ENCODE measurements around the gene SEPTIN3. TPM values are rescaled to one million over a fixed set of nuclear protein-coding genes. Genes with fewer than 3 reads are reported as not detected.

SEPTIN3 gene
- total and polyA plus RNA-seq, 3 donors from 2014 or later, result 1.6 to 2.4 (median 2.2) TPM

Other genes starting within 250 kb of the SEPTIN3 start
- 10 to 100 TPM; 12.8 to 20.8 TPM for gene CCDC134, start 168.8 kb upstream of the SEPTIN3 start, total RNA-seq
- gene CCDC134, start 168.8 kb upstream of the SEPTIN3 start, polyA plus RNA-seq (ENCODE audit: insufficient read depth, low read depth, low replicate concordance), result 15.6 TPM
- 100 to 1,000 TPM in 1 of 2 donors, 10 to 100 TPM in 1; 79.8 to 119 TPM for gene SREBF2, start 136.3 kb upstream of the SEPTIN3 start, total RNA-seq
- gene SREBF2, start 136.3 kb upstream of the SEPTIN3 start, polyA plus RNA-seq (ENCODE audit: insufficient read depth, low read depth, low replicate concordance), result 59.7 TPM
- 1 to 10 TPM; 1.3 to 1.4 TPM for gene SHISA8, start 54.4 kb upstream of the SEPTIN3 start, total RNA-seq
- gene SHISA8, start 54.4 kb upstream of the SEPTIN3 start, polyA plus RNA-seq (ENCODE audit: insufficient read depth, low read depth, low replicate concordance), result not detected
- gene TNFRSF13C, start 42.6 kb upstream of the SEPTIN3 start, total RNA-seq, result 1 to 10 TPM in 1 of 2 donors, under 1 TPM in 1; 0.56 to 1.9 TPM
- gene TNFRSF13C, start 42.6 kb upstream of the SEPTIN3 start, polyA plus RNA-seq (ENCODE audit: insufficient read depth, low read depth, low replicate concordance), result 0.69 TPM
- gene CENPM, start 22.3 kb upstream of the SEPTIN3 start, total RNA-seq, result 10 to 100 TPM; 15.5 to 28.2 TPM
- gene CENPM, start 22.3 kb upstream of the SEPTIN3 start, polyA plus RNA-seq (ENCODE audit: insufficient read depth, low read depth, low replicate concordance), result 15.7 TPM
- 10 to 100 TPM; 31.8 to 90.8 TPM for gene WBP2NL, start 29.3 kb downstream of the SEPTIN3 start, total RNA-seq
- gene WBP2NL, start 29.3 kb downstream of the SEPTIN3 start, polyA plus RNA-seq (ENCODE audit: insufficient read depth, low read depth, low replicate concordance), result 91.5 TPM
- 10 to 100 TPM; 19.9 to 32.1 TPM for gene NAGA, start 101.4 kb downstream of the SEPTIN3 start, total RNA-seq
- gene NAGA, start 101.4 kb downstream of the SEPTIN3 start, polyA plus RNA-seq (ENCODE audit: insufficient read depth, low read depth, low replicate concordance), result 22.9 TPM
- gene PHETA2, start 104.8 kb downstream of the SEPTIN3 start, total RNA-seq, result 1 to 10 TPM; 2.8 to 3.8 TPM
- 5.5 TPM for gene PHETA2, start 104.8 kb downstream of the SEPTIN3 start, polyA plus RNA-seq (ENCODE audit: insufficient read depth, low read depth, low replicate concordance)
- gene SMDT1, start 110.3 kb downstream of the SEPTIN3 start, total RNA-seq, result 10 to 100 TPM; 14.3 to 19.4 TPM
- 130 TPM for gene SMDT1, start 110.3 kb downstream of the SEPTIN3 start, polyA plus RNA-seq (ENCODE audit: insufficient read depth, low read depth, low replicate concordance)
- 10 to 100 TPM; 41.1 to 53.3 TPM for gene NDUFA6, start 121.3 kb downstream of the SEPTIN3 start, total RNA-seq
- 81.4 TPM for gene NDUFA6, start 121.3 kb downstream of the SEPTIN3 start, polyA plus RNA-seq (ENCODE audit: insufficient read depth, low read depth, low replicate concordance)
- gene CYP2D6, start 161.4 kb downstream of the SEPTIN3 start, total RNA-seq, result 1 to 10 TPM; 1.4 to 2.0 TPM
- 0.54 TPM for gene CYP2D6, start 161.4 kb downstream of the SEPTIN3 start, polyA plus RNA-seq (ENCODE audit: insufficient read depth, low read depth, low replicate concordance)